H1 (cell line): ENCODE results near the gene USP24. TPM values are rescaled to one million over a fixed set of nuclear protein-coding genes. Genes with fewer than 3 reads are reported as not detected.

Experiments
- CTCF ChIA-PET: fragments of 300-600 bp; sonication (Branson Sonifier 250); formaldehyde crosslinking; loops from one replicate; lab custom pipeline; 2021; ENCODE audit not compliant: partially characterized antibody; lab: Charles Lee
- POLR2A ChIA-PET: fragments of 300-600 bp; sonication (Branson Sonifier 250); formaldehyde crosslinking; loops from one replicate; lab custom pipeline; 2021; ENCODE audit warnings: inconsistent platforms; ENCODE audit not compliant: partially characterized antibody; lab: Charles Lee
- DNase-seq, 2 experiments: peaks; one replicate each; pipeline versions ENCODE4 v3.0.0 to v3.0.0-alpha.2; 2010 to 2022; ENCODE audit warnings: low spot score in 2 of 2, low read depth in 1 of 2, mixed read lengths in 1 of 2
- FAIRE-seq: peaks from 2 replicates; lab custom pipeline; 2011; peaks lifted over from hg19 to GRCh38; lab: Jason Lieb, UNC
- H2AFZ ChIP-seq: 2 replicates; pipeline ENCODE4 v1.8.1; 2012; ENCODE audit warnings: low read length, inconsistent platforms
- H2AK5ac ChIP-seq: 2 replicates; pipeline ENCODE4 v1.6.1; 2013; ENCODE audit warnings: low read depth, low read length
- H2BK120ac ChIP-seq: replicated peaks from 2 replicates; pipeline ENCODE3; 2013; ENCODE audit warnings: low read depth, low read length, inconsistent platforms
- H2BK12ac ChIP-seq: 2 replicates; pipeline ENCODE4 v1.6.1; 2013; ENCODE audit warnings: low read depth, low read length
- H2BK15ac ChIP-seq: 2 replicates; pipeline ENCODE4 v1.6.1; 2013; ENCODE audit warnings: low read length
- H2BK20ac ChIP-seq: 2 replicates; pipeline ENCODE4 v1.6.1; 2013; ENCODE audit warnings: low read length
- H2BK5ac ChIP-seq: 2 replicates; pipeline ENCODE4 v1.6.1; 2013; ENCODE audit warnings: low read depth, low read length
- H3K14ac ChIP-seq: 2 replicates; pipeline ENCODE4 v1.6.1; 2013; ENCODE audit warnings: inconsistent platforms; ENCODE audit not compliant: insufficient read length
- H3K18ac ChIP-seq: 2 replicates; pipeline ENCODE4 v1.6.1; 2013; ENCODE audit warnings: low read length; ENCODE audit errors: extremely low read depth
- H3K23ac ChIP-seq: 2 replicates; pipeline ENCODE4 v1.6.1; 2013; ENCODE audit warnings: inconsistent platforms; ENCODE audit not compliant: insufficient read length
- H3K23me2 ChIP-seq: 2 replicates; pipeline ENCODE4 v1.6.1; 2013; ENCODE audit warnings: low read depth, low read length
- H3K27ac ChIP-seq: 2 replicates; pipeline ENCODE4 v1.6.1; 2011; ENCODE audit warnings: low read depth, low read length, inconsistent platforms
- H3K27me3 ChIP-seq, 4 experiments: replicated peaks in 1 of 4; 1 replicate in 1 of 4; 2 replicates in 3 of 4; pipeline versions ENCODE4 v1.6.1 to v1.8.1; 2011 to 2013; ENCODE audit warnings: low read length in 3 of 4, mild to moderate bottlenecking in 3 of 4, inconsistent platforms in 2 of 4, mixed read lengths in 2 of 4, moderate library complexity in 1 of 4; ENCODE audit not compliant: control insufficient read depth in 3 of 4, insufficient read depth in 3 of 4; ENCODE audit errors: extremely low read depth in 1 of 4
- H3K36me3 ChIP-seq, 4 experiments: 2 replicates each; pipeline versions ENCODE4 v1.6.1 to v1.8.1; 2011 to 2013; ENCODE audit warnings: mild to moderate bottlenecking in 4 of 4, low read length in 3 of 4, moderate library complexity in 2 of 4, control low read depth in 1 of 4, inconsistent platforms in 1 of 4; ENCODE audit not compliant: insufficient read depth in 4 of 4, control insufficient read depth in 2 of 4
- H3K4ac ChIP-seq: replicated peaks from 2 replicates; pipeline ENCODE3; 2013; ENCODE audit warnings: low read length, low read depth, mixed read lengths, inconsistent platforms; ENCODE audit not compliant: insufficient read length
- H3K4me1 ChIP-seq, 4 experiments: replicated peaks in 1 of 4; 1 replicate in 1 of 4; 2 replicates in 3 of 4; pipeline versions ENCODE4 v1.6.1 to v1.8.1; 2011 to 2013; ENCODE audit warnings: low read length in 3 of 4, inconsistent platforms in 2 of 4, mixed read lengths in 1 of 4; ENCODE audit not compliant: insufficient read depth in 4 of 4, control insufficient read depth in 3 of 4
- H3K4me2 ChIP-seq, 2 experiments: 2 replicates each; pipeline versions ENCODE4 v1.6.1 to v1.8.1; 2011 to 2013; ENCODE audit warnings: low read depth in 2 of 2, low read length in 2 of 2, control low read depth in 1 of 2, inconsistent platforms in 1 of 2, mild to moderate bottlenecking in 1 of 2; ENCODE audit not compliant: insufficient read depth in 1 of 2
- H3K4me3 ChIP-seq, 4 experiments: fragments of 200-600, 300-600 bp in 1 of 4; sonication (generic), shearing (Covaris generic), sonication (Bioruptor Twin) in 1 of 4; 2 replicates each; pipeline versions ENCODE4 v1.5.1 to v1.8.1; 2011 to 2016; ENCODE audit warnings: low read length in 4 of 4, low read depth in 3 of 4, control low read depth in 2 of 4, inconsistent platforms in 2 of 4, mild to moderate bottlenecking in 2 of 4, mixed read lengths in 1 of 4, moderate library complexity in 1 of 4; ENCODE audit not compliant: insufficient read depth in 2 of 4; ENCODE audit errors: extremely low read depth in 1 of 4
- H3K56ac ChIP-seq: replicated peaks from 2 replicates; pipeline ENCODE3; 2013; ENCODE audit warnings: low read depth, mild to moderate bottlenecking, mixed read lengths, low read length, inconsistent platforms; ENCODE audit not compliant: insufficient read length
- H3K79me1 ChIP-seq: 2 replicates; pipeline ENCODE4 v1.6.1; 2013; ENCODE audit warnings: low read depth, low read length, control low read depth
- H3K79me2 ChIP-seq, 2 experiments: 2 replicates each; pipeline versions ENCODE4 v1.6.1 to v1.8.1; 2012 to 2013; ENCODE audit warnings: low read length in 2 of 2, mild to moderate bottlenecking in 2 of 2, inconsistent platforms in 1 of 2; ENCODE audit not compliant: insufficient read depth in 2 of 2, control insufficient read depth in 1 of 2
- H3K9ac ChIP-seq, 4 experiments: replicated peaks in 1 of 4; 1 replicate in 1 of 4; 2 replicates in 3 of 4; pipeline versions ENCODE4 v1.6.1 to v1.8.1; 2011 to 2013; ENCODE audit warnings: low read depth in 3 of 4, low read length in 3 of 4, control low read depth in 2 of 4, mild to moderate bottlenecking in 2 of 4, moderate library complexity in 2 of 4, inconsistent platforms in 1 of 4; ENCODE audit errors: extremely low read depth in 1 of 4
- H3K9me3 ChIP-seq, 2 experiments: 2 replicates each; pipeline versions ENCODE4 v1.6.1 to v1.8.1; 2012 to 2013; ENCODE audit warnings: mild to moderate bottlenecking in 2 of 2, moderate library complexity in 2 of 2, control low read depth in 1 of 2, inconsistent platforms in 1 of 2, low read depth in 1 of 2, low read length in 1 of 2, mixed read lengths in 1 of 2; ENCODE audit not compliant: insufficient read depth in 2 of 2
- H4K20me1 ChIP-seq, 2 experiments: replicated peaks in 1 of 2; 2 replicates each; pipeline versions ENCODE3 to v1.8.1; 2011 to 2013; ENCODE audit warnings: inconsistent platforms in 2 of 2, low read length in 2 of 2, mild to moderate bottlenecking in 1 of 2; ENCODE audit not compliant: insufficient read depth in 2 of 2, control insufficient read depth in 1 of 2
- H4K5ac ChIP-seq: 2 replicates; pipeline ENCODE4 v1.6.1; 2013; ENCODE audit warnings: low read length, low read depth, mixed read lengths, inconsistent platforms; ENCODE audit not compliant: insufficient read length
- H4K8ac ChIP-seq: 2 replicates; pipeline ENCODE4 v1.8.0; 2013; ENCODE audit warnings: mild to moderate bottlenecking, moderate library complexity, low read length, inconsistent platforms; ENCODE audit not compliant: insufficient read depth; ENCODE audit errors: extremely low read depth
- H4K91ac ChIP-seq: replicated peaks from 2 replicates; pipeline ENCODE3; 2013; ENCODE audit warnings: low read length, mixed read lengths, inconsistent platforms; ENCODE audit not compliant: insufficient read length
- BACH1 ChIP-seq: IDR thresholded peaks from 2 replicates; pipeline ENCODE4 v1.6.1; 2012; ENCODE audit warnings: low read length, improper control_type of control experiment
- EZH2 ChIP-seq: fragments of 200-600 bp; sonication (generic); IDR thresholded peaks from 2 replicates; pipeline ENCODE4 v1.7.1; 2012; ENCODE audit warnings: low read depth, mild to moderate bottlenecking, moderate library complexity, low read length, inconsistent platforms; ENCODE audit not compliant: severe bottlenecking
- GABPA ChIP-seq: IDR thresholded peaks from 2 replicates; pipeline ENCODE4 v1.6.1; 2011; ENCODE audit warnings: mild to moderate bottlenecking, low read length, moderate library complexity, borderline replicate concordance; ENCODE audit not compliant: insufficient read depth
- POU5F1 ChIP-seq: IDR thresholded peaks from 2 replicates; pipeline ENCODE4 v1.6.1; 2011; ENCODE audit warnings: low read depth, mild to moderate bottlenecking, low read length, moderate library complexity
- SP4 ChIP-seq: IDR thresholded peaks from 2 replicates; pipeline ENCODE4 v1.6.1; 2012; ENCODE audit warnings: low read length, inconsistent platforms
- WGBS, 2 experiments: shearing (Covaris generic) in 1 of 2; methylation state at CpG; one replicate each; pipeline versions ENCODE4 v1.1.6 to v1.1.7; 2013 to 2015; ENCODE audit warnings: low lambda C conversion rate in 2 of 2, mixed read lengths in 2 of 2, inconsistent platforms in 1 of 2, low coverage in 1 of 2, missing lambda C conversion rate in 1 of 2; ENCODE audit not compliant: insufficient replicate concordance in 2 of 2, insufficient coverage in 1 of 2, insufficient read length in 1 of 2; ENCODE audit errors: extremely low coverage in 1 of 2, missing lambda C conversion rate in 1 of 2; 5-methylcytosine and 5-hydroxymethylcytosine counted together
- polyA plus RNA-seq, 7 experiments: library from polyadenylated mRNA; depleted of rRNA in 3 of 7; stranded (reverse) in 5 of 7; unstranded in 2 of 7; fragments of >200 nt in 5 of 7; fragments of 200-250 nt in 2 of 7; gene quantifications; 1 replicate in 5 of 7; 2 replicates in 1 of 7; 4 replicates in 1 of 7; pipeline versions ENCODE4 v1.2.1 to v1.2.3, GENCODE V29; 2011 to 2013; ENCODE audit warnings: missing spikeins in 2 of 7, mixed read lengths in 2 of 7
- total RNA-seq: library from RNA; stranded (reverse); fragmentation: NEBNext Ultra II Directional; extraction: Animal tissue kit (Norgen Biotek cat#: 25700); gene quantifications from 2 replicates; pipeline ENCODE4 v1.2.1, GENCODE V29; 2021

Gene USP24
- total and polyA plus RNA-seq, 2 of the 8 experiments (the other 6 are each of a cell fraction or from before 2014, with no cell fraction given) = 11.1 to 34.6 TPM

- H2BK120ac ChIP-seq = no peak overlapping the region
- H4K91ac ChIP-seq = no peak overlapping the region
- H4K20me1 ChIP-seq = peaks cover 1 to 19% of the 10 kb centered on the region in 2 experiments
- H2AK5ac ChIP-seq = no peak overlapping the region
- H3K23ac ChIP-seq = no peak overlapping the region
- H3K79me2 ChIP-seq = no peaks in the 10 kb centered on the region
- H3K4me1 ChIP-seq = no peaks in the 10 kb centered on the region
- CTCF ChIA-PET = interaction anchor here (1.1 to 2.4 kb wide), 6 partner anchors 9 to 116 kb away, joined by 6 to 12 read pairs (median 8); no protein-coding TSS in a partner anchor
- no peak overlapping the region for H3K27ac ChIP-seq
- H4K8ac ChIP-seq = no peak overlapping the region; the same call in 1 of the 2 replicates
- H3K4me2 ChIP-seq = no peak overlapping the region
- H3K56ac ChIP-seq = no peak overlapping the region
- H2AFZ ChIP-seq = no peak overlapping the region
- H2BK15ac ChIP-seq = no peak overlapping the region
- no peaks in the 10 kb centered on the region for H3K27me3 ChIP-seq
- H3K23me2 ChIP-seq = no peaks in the 10 kb centered on the region
- H2BK5ac ChIP-seq = 0 out of 2 replicates have a peak overlapping the region, but pooled peaks have one; percentile 44
- peaks cover 4% of the 10 kb centered on the region; the same call in 1 of the 2 replicates for H3K79me1 ChIP-seq
- DNase-seq (no peak), FAIRE-seq (no peak)
- H3K9ac ChIP-seq = no peak overlapping the region
- H4K5ac ChIP-seq = no peak overlapping the region
- no peak overlapping the region for H2BK20ac ChIP-seq
- no peak overlapping the region for H2BK12ac ChIP-seq
- H3K4ac ChIP-seq = no peak overlapping the region
- H3K36me3 ChIP-seq = peaks cover 0 to 12% (median 3%) of the 10 kb centered on the region in 4 experiments; a peak in 5 of 8 replicates
- H3K4me3 ChIP-seq = no peak overlapping the region
- no peak overlapping the region for H3K18ac ChIP-seq
- no peaks in the 10 kb centered on the region for H3K9me3 ChIP-seq
- no peak overlapping the region for H3K14ac ChIP-seq
- POLR2A ChIA-PET = interaction anchor here (0.7 to 1.3 kb wide), 2 partner anchors 10 to 25 kb away, joined by 3 to 4 read pairs; no protein-coding TSS in a partner anchor
- TF ChIP-seq BACH1 (no peak), SP4 (no peak), POU5F1 (no peak), EZH2 (no peak), GABPA (no peak)
- 92% methylated on average over 14 of the region's 14 CpGs; no CpG with 5 or more reads in 1 of the 2 experiments for WGBS, 2 experiments
Observed at GRCh38 chr1:55060133-55060999, 154.8 kb downstream of the USP24 start.
